Tongue (tissue), 3 donors: Measurements from ENCODE around the gene ABCC10. TPM values are rescaled to one million over a fixed set of nuclear protein-coding genes. Genes with fewer than 3 reads are reported as not detected.
"Not testable (repeated sequence)": the region's sequence is repeated elsewhere in the genome, so short reads cannot be mapped to it uniquely, and the experiment has no call there.

Experiments
- DNase-seq: peaks from one replicate; pipeline ENCODE4 v3.0.0-alpha.2; 2015
- small RNA-seq: library from RNA; depleted of rRNA; stranded (forward); fragments of <200 nt; gene quantifications from one replicate; pipeline ENCODE3, GENCODE V24; 2014; ENCODE audit warnings: low replicate concordance
- total RNA-seq: library from RNA; depleted of rRNA; stranded (reverse); fragments of >200 nt; gene quantifications from one replicate; pipeline ENCODE4 v1.2.3, GENCODE V29; 2014

Gene ABCC10
- total RNA-seq, 1 donor from 2014 or later: 13.4 TPM

- DNase-seq: not testable (repeated sequence)
These were observed 71.0 kb downstream of the ABCC10 start for GRCh38 chr6:43498291-43498690.

- no peak for DNase-seq
These were observed 71.9 kb downstream of the ABCC10 start for GRCh38 chr6:43499028-43499815.

Small RNA genes lying within 50 kb of the gene (small RNA-seq; reads per million reads assigned to genes)
- not detected for gene MIR6780B
- not detected for gene RNU6-1113P

Other genes with a start within 250 kb of the ABCC10 start
- 16.3 TPM for gene CUL9, start 245.3 kb upstream of the ABCC10 start, total RNA-seq
- gene DNPH1, start 198.1 kb upstream of the ABCC10 start, total RNA-seq: 33.0 TPM
- 0.10 TPM for gene TTBK1, start 184.1 kb upstream of the ABCC10 start, total RNA-seq
- gene SLC22A7, start 129.3 kb upstream of the ABCC10 start, total RNA-seq: not detected
- gene CRIP3, start 118.7 kb upstream of the ABCC10 start, total RNA-seq: 0.62 TPM
- 13.0 TPM for gene ZNF318, start 57.9 kb upstream of the ABCC10 start, total RNA-seq
- gene DLK2, start 28.0 kb downstream of the ABCC10 start, total RNA-seq: 5.2 TPM
- gene TJAP1, start 50.0 kb downstream of the ABCC10 start, total RNA-seq: 26.8 TPM
- gene LRRC73, start 82.8 kb downstream of the ABCC10 start, total RNA-seq: 0.51 TPM
- gene YIPF3, start 89.4 kb downstream of the ABCC10 start, total RNA-seq: 86.8 TPM
- 21.8 TPM for gene POLR1C, start 89.5 kb downstream of the ABCC10 start, total RNA-seq
- gene XPO5, start 148.5 kb downstream of the ABCC10 start, total RNA-seq: 22.9 TPM
- gene POLH, start 148.6 kb downstream of the ABCC10 start, total RNA-seq: 12.4 TPM
- gene GTPBP2, start 201.7 kb downstream of the ABCC10 start, total RNA-seq: 32.8 TPM
- 90.4 TPM for gene MAD2L1BP, start 208.3 kb downstream of the ABCC10 start, total RNA-seq
- 0.41 TPM for gene RSPH9, start 217.5 kb downstream of the ABCC10 start, total RNA-seq